Caco-2 (cell line): ENCODE measurements around the gene ARHGAP45. TPM values are rescaled to one million over a fixed set of nuclear protein-coding genes. Genes with fewer than 3 reads are reported as not detected.
"Not testable (repeated sequence)": the region's sequence is repeated elsewhere in the genome, so short reads cannot be mapped to it uniquely, and the experiment has no call there.

Experiments used
- BruUV-seq: library from RNA; stranded (reverse); fragments of 400-500 nt; replicated peaks from 2 replicates; lab custom pipeline; 2021; lab: Mats Ljungman, UMichigan
- CTCF ChIA-PET: fragments of 300-600 bp; sonication (Branson Sonifier 250); formaldehyde crosslinking; loops from one replicate; lab custom pipeline; 2022; ENCODE audit warnings: antibody characterized with exemption; lab: Charles Lee
- POLR2A ChIA-PET: fragments of 300-600 bp; sonication (Branson Sonifier 250); formaldehyde crosslinking; loops from one replicate; lab custom pipeline; 2022; ENCODE audit warnings: antibody characterized with exemption; lab: Charles Lee
- DNase-seq, 2 experiments: peaks; one replicate each; pipeline versions ENCODE4 v3.0.0 to v3.0.0-alpha.2; 2020 to 2022
- H3K27me3 ChIP-seq: replicated peaks from 2 replicates; pipeline ENCODE4 v1.6.0; 2011; ENCODE audit warnings: low read length; ENCODE audit not compliant: control insufficient read depth, insufficient read depth
- H3K36me3 ChIP-seq: 2 replicates; pipeline ENCODE4 v1.5.1; 2011; ENCODE audit warnings: low read length; ENCODE audit not compliant: control insufficient read depth, insufficient read depth
- H3K4me1 ChIP-seq: fragments of 250-450 bp; sonication (Bioruptor Pico); 2 replicates; pipeline ENCODE4 v1.5.1; 2020; ENCODE audit warnings: mild to moderate bottlenecking
- H3K4me3 ChIP-seq: 2 replicates; pipeline ENCODE4 v1.5.1; 2011; ENCODE audit warnings: low read depth, mild to moderate bottlenecking, control low read depth, low read length
- H3K9me3 ChIP-seq: fragments of 250-450 bp; sonication (Bioruptor Pico); 2 replicates; pipeline ENCODE4 v1.5.1; 2020; ENCODE audit warnings: mild to moderate bottlenecking, moderate library complexity
- H3K27ac Mint-ChIP-seq: one replicate; pipeline ENCODE4 v1.8.0; 2022; ENCODE audit warnings: mixed read lengths; ENCODE audit not compliant: unreplicated experiment
- H3K27me3 Mint-ChIP-seq: one replicate; pipeline ENCODE4 v1.8.0; 2022; ENCODE audit warnings: mixed read lengths; ENCODE audit not compliant: insufficient read depth, unreplicated experiment
- H3K36me3 Mint-ChIP-seq: one replicate; pipeline ENCODE4 v1.8.0; 2022; ENCODE audit warnings: mild to moderate bottlenecking, mixed read lengths; ENCODE audit not compliant: insufficient read depth, unreplicated experiment
- H3K4me1 Mint-ChIP-seq: one replicate; pipeline ENCODE4 v1.8.0; 2022; ENCODE audit warnings: low read depth, mixed read lengths; ENCODE audit not compliant: unreplicated experiment
- H3K4me3 Mint-ChIP-seq: one replicate; pipeline ENCODE4 v1.8.0; 2022; ENCODE audit warnings: mild to moderate bottlenecking, moderate library complexity, mixed read lengths; ENCODE audit not compliant: unreplicated experiment
- H3K9me3 Mint-ChIP-seq: one replicate; pipeline ENCODE4 v1.8.0; 2022; ENCODE audit warnings: mixed read lengths; ENCODE audit not compliant: unreplicated experiment
- CTCF ChIP-seq, 2 experiments: fragments of 200-600 bp in 1 of 2; IDR thresholded peaks; 1 replicate in 1 of 2; 2 replicates in 1 of 2; pipeline versions ENCODE4 v1.5.1 to v1.8.0; 2011 to 2022; ENCODE audit warnings: antibody characterized with exemption in 1 of 2, control low read depth in 1 of 2, inconsistent platforms in 1 of 2, low read depth in 1 of 2, low read length in 1 of 2, mild to moderate bottlenecking in 1 of 2, moderate library complexity in 1 of 2; ENCODE audit not compliant: insufficient read depth in 1 of 2, severe bottlenecking in 1 of 2, unreplicated experiment in 1 of 2
- intact Hi-C: fragments of 100-400 bp; cut with micrococcal nuclease; formaldehyde crosslinking; loops from one replicate; pipeline ENCODE4 v1.10.0; 2022; ENCODE audit not compliant: unreplicated experiment
- total RNA-seq: library from RNA; stranded (reverse); gene quantifications from 2 replicates; pipeline ENCODE4 v1.2.3, GENCODE V29; 2022

Gene ARHGAP45
- total RNA-seq, 1 experiment from 2014 or later: 38.6 TPM

DNA sequence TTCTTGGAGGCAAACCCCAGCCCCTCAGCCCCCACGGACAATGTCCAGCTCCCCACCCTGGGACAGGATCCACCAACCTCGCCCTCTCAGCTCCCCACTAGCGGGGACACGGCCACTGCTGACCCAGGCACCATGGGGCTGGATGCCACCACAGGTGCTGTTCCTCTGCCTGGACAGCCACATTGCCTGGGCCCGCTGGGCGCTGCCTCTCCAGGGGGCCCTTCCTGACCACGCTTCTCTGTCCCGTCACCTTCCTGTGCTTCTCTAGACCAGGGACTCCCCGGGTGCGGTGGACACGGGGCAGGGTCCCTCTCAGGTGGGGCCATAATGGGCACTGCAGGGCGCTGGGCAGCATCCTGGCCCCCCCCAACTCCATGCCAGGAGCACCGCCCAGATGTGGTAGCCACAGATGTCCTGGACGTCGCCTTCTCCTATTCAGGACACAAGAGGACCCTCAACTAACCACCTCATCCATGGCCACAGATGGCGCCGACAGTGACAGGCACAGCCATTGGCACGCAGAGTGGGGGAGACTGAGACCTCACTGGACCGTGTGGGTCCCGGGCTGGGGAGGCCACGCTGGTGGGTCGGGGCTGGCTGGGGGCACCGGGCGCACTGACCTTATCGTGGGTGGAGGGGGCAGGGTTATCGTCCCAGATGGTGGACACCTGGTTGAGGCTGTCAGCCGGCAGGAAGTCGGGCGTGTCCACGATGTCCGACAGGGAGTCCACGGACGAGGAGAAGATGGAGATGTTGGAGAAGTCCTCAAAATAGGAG lies 60.2 kb downstream of the ARHGAP45 start:
- ChIA-PET CTCF (no interaction called here), POLR2A (no interaction called here)
- no peak overlapping the region for H3K27ac Mint-ChIP-seq
- intact Hi-C loops: no loop called here
- peaks cover 31% of the 10 kb centered on the region for H3K36me3 Mint-ChIP-seq
- no peak for TF ChIP-seq CTCF (IDR thresholded peaks at IDR 0.05; ENCODE audit: insufficient read depth in 1 of 2, low read depth in 1 of 2, low read length in 1 of 2, severe bottlenecking in 1 of 2, unreplicated experiment in 1 of 2)
- no peaks in the 10 kb centered on the region for H3K27me3 Mint-ChIP-seq
- no peak for DNase-seq
- no peaks in the 10 kb centered on the region for H3K4me1 Mint-ChIP-seq
- H3K9me3 ChIP-seq: no peaks in the 10 kb centered on the region
- no peaks in the 10 kb centered on the region for H3K27me3 ChIP-seq
- no peaks in the 10 kb centered on the region for H3K9me3 Mint-ChIP-seq
- no peaks in the 10 kb centered on the region; the same call in 1 of the 2 replicates for H3K36me3 ChIP-seq
- no peak overlapping the region for H3K4me3 Mint-ChIP-seq
- no peak overlapping the region for H3K4me3 ChIP-seq
- BruUV-seq: no TSS peak
- H3K4me1 ChIP-seq: no peaks in the 10 kb centered on the region

GRCh38 chr19:1128106-1128505 lies 61.1 kb downstream of the ARHGAP45 start:
- TF ChIP-seq CTCF (IDR thresholded peaks at IDR 0.05; ENCODE audit: insufficient read depth in 1 of 2, low read depth in 1 of 2, low read length in 1 of 2, severe bottlenecking in 1 of 2, unreplicated experiment in 1 of 2): no peak
- Histone ChIP-seq H3K36me3 (no peaks in the 10 kb centered on the region; the same call in 1 of the 2 replicates), H3K9me3 (no peaks in the 10 kb centered on the region), H3K4me1 (0 out of 2 replicates have a peak, but pooled peaks cover 3% of the 10 kb centered on the region), H3K4me3 (no peak overlapping the region), H3K27me3 (no peaks in the 10 kb centered on the region)
- no peaks in the 10 kb centered on the region for H3K4me1 Mint-ChIP-seq
- ChIA-PET CTCF (no interaction called here), POLR2A (no interaction called here)
- no peak overlapping the region for H3K4me3 Mint-ChIP-seq
- H3K36me3 Mint-ChIP-seq: peaks cover 33% of the 10 kb centered on the region
- intact Hi-C loops: no loop called here
- no peaks in the 10 kb centered on the region for H3K9me3 Mint-ChIP-seq
- no peak overlapping the region for H3K27ac Mint-ChIP-seq
- H3K27me3 Mint-ChIP-seq: no peaks in the 10 kb centered on the region
- DNase-seq: no peak
- no TSS peak for BruUV-seq

DNA sequence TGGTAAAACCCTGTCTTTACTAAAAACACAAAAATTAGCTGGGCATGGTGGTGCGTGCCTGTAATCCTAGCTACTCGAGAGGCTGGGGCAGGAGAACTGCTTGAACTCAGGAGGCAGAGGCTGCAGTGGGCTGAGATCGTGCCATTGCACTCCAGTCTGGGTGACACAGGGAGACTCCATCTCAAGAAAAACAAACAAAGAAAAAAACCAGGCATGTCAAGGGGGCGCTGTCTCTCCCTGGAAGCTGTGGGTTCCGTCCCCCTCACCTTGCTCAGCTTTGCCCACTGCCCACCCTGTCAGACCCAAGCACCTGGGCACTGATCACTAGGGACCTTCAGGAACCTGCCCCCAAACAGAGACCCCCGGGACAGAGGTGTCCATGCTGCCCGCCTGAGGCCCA lies 62.1 kb downstream of the ARHGAP45 start:
- intact Hi-C loops, H3K27ac Mint-ChIP-seq, H3K9me3 Mint-ChIP-seq, H3K4me3 Mint-ChIP-seq, H3K9me3 ChIP-seq, BruUV-seq, POLR2A ChIA-PET, H3K27me3 ChIP-seq, H3K4me1 ChIP-seq, H3K4me1 Mint-ChIP-seq, DNase-seq, H3K27me3 Mint-ChIP-seq, H3K4me3 ChIP-seq, H3K36me3 ChIP-seq: not testable (repeated sequence)
- CTCF ChIA-PET: interaction anchor here (0.8 kb wide), 1 partner anchor 12 kb away, joined by 3 read pairs; no protein-coding TSS in a partner anchor
- peaks cover 37% of the 10 kb centered on the region for H3K36me3 Mint-ChIP-seq
